ENCODE results near the gene STX18. TPM values are rescaled to one million over a fixed set of nuclear protein-coding genes. Genes with fewer than 3 reads are reported as not detected.

The STX18 gene
- total RNA-seq, 1 donor from 2014 or later = 24.0 TPM

DNA sequence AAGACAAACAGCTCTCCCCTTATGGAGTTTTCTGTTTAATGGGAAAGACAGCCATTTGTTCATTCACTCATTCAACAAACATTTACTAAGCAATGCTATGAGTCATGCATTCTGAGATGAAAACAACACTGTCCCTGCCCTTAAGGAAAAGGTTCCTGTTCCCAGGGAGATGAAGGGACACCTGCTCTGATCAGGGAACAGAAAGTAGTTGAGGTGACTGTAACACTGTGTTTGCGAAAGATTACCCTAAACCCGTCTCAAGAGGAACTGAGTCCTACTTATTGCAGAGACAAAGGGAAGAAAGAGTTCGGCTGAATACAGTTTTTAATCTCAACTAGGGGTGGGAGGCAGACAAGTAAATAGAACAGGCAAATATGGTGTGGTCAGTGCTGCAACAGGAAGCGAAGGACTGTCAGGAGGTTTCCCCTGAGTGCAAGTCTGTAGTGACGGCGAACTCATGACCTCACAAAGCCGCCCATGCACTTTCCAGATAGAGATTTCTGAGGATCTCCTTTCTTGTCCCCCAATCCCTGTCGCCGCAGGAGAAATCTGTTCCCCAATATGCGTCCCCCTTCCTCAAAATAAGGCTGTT lies 712 bp downstream of the STX18 start:
- Histone ChIP-seq H3K79me2 (ENCODE audit: insufficient read depth, low read length) (peaks cover 57% of the 10 kb centered on the region), H3K9ac (ENCODE audit: low read length) (peak overlapping the region; percentile 96), H3K27ac (ENCODE audit: low read depth, low read length) (peak overlapping the region; percentile 85), H4K20me1 (ENCODE audit: insufficient read depth, low read length) (peaks cover 45% of the 10 kb centered on the region), H3K36me3 (ENCODE audit: insufficient read depth, low read length) (no peaks in the 10 kb centered on the region), H3K27me3 (ENCODE audit: insufficient read depth, low read length) (no peaks in the 10 kb centered on the region), H2AFZ (ENCODE audit: low read depth, low read length) (peak overlapping the region; percentile 100), H3K9me3 (ENCODE audit: insufficient read depth, low read depth, low read length) (no peaks in the 10 kb centered on the region), H3K4me3 (ENCODE audit: insufficient read depth, low read depth, low read length) (peak overlapping the region; percentile 86), H3K4me2 (ENCODE audit: low read length) (peak overlapping the region; percentile 88), H3K4me1 (ENCODE audit: insufficient read depth, low read length) (peaks cover 17% of the 10 kb centered on the region)
- FAIRE-seq (peak; percentile 56), DNase-seq (ENCODE audit: low read depth) (peak; percentile 55)
- H3K4me3 Mint-ChIP-seq (ENCODE audit: unreplicated experiment) = peak overlapping the region; percentile 97
- TF ChIP-seq EZH2 (IDR thresholded peaks at IDR 0.05; ENCODE audit: insufficient read depth, low read length) = no peak
- TF ChIP-seq, protein P1, sequence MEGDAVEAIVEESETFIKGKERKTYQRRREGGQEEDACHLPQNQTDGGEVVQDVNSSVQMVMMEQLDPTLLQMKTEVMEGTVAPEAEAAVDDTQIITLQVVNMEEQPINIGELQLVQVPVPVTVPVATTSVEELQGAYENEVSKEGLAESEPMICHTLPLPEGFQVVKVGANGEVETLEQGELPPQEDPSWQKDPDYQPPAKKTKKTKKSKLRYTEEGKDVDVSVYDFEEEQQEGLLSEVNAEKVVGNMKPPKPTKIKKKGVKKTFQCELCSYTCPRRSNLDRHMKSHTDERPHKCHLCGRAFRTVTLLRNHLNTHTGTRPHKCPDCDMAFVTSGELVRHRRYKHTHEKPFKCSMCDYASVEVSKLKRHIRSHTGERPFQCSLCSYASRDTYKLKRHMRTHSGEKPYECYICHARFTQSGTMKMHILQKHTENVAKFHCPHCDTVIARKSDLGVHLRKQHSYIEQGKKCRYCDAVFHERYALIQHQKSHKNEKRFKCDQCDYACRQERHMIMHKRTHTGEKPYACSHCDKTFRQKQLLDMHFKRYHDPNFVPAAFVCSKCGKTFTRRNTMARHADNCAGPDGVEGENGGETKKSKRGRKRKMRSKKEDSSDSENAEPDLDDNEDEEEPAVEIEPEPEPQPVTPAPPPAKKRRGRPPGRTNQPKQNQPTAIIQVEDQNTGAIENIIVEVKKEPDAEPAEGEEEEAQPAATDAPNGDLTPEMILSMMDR (IDR thresholded peaks at IDR 0.05; ENCODE audit: insufficient read depth, low read depth, low read length) = no peak
- peak overlapping the region; percentile 99 for H3K27ac Mint-ChIP-seq (ENCODE audit: unreplicated experiment)
- H3K9me3 Mint-ChIP-seq (ENCODE audit: unreplicated experiment) = no peaks in the 10 kb centered on the region
- H3K36me3 Mint-ChIP-seq (ENCODE audit: low read depth, unreplicated experiment) = peaks cover 2% of the 10 kb centered on the region
- H3K4me1 Mint-ChIP-seq (ENCODE audit: low read depth, unreplicated experiment) = peaks cover 10% of the 10 kb centered on the region
- H3K27me3 Mint-ChIP-seq (ENCODE audit: low read depth, unreplicated experiment) = no peaks in the 10 kb centered on the region

- no peak overlapping the region for H3K4me3 Mint-ChIP-seq (ENCODE audit: unreplicated experiment)
Measured at GRCh38 chr4:4539481-4539880, 2.4 kb downstream of the STX18 start.

More at GRCh38 chr4:4539481-4539880, 2.4 kb downstream of the STX18 start:
- no peak for TF ChIP-seq EZH2 (IDR thresholded peaks at IDR 0.05; ENCODE audit: insufficient read depth, low read length)
- TF ChIP-seq, protein P1 (IDR thresholded peaks at IDR 0.05; ENCODE audit: insufficient read depth, low read depth, low read length) = no peak
- Histone ChIP-seq H3K27ac (ENCODE audit: low read depth, low read length) (no peak overlapping the region), H3K9ac (ENCODE audit: low read length) (no peak overlapping the region), H3K4me2 (ENCODE audit: low read length) (peak overlapping the region; percentile 88), H3K36me3 (ENCODE audit: insufficient read depth, low read length) (no peaks in the 10 kb centered on the region), H3K27me3 (ENCODE audit: insufficient read depth, low read length) (no peaks in the 10 kb centered on the region), H4K20me1 (ENCODE audit: insufficient read depth, low read length) (peaks cover 62% of the 10 kb centered on the region), H3K4me3 (ENCODE audit: insufficient read depth, low read depth, low read length) (no peak overlapping the region), H3K79me2 (ENCODE audit: insufficient read depth, low read length) (peaks cover 74% of the 10 kb centered on the region), H3K9me3 (ENCODE audit: insufficient read depth, low read depth, low read length) (no peaks in the 10 kb centered on the region), H3K4me1 (ENCODE audit: insufficient read depth, low read length) (peaks cover 17% of the 10 kb centered on the region), H2AFZ (ENCODE audit: low read depth, low read length) (no peak overlapping the region)
- Mint-ChIP-seq H3K9me3 (ENCODE audit: unreplicated experiment) (no peaks in the 10 kb centered on the region), H3K36me3 (ENCODE audit: low read depth, unreplicated experiment) (no peaks in the 10 kb centered on the region), H3K27ac (ENCODE audit: unreplicated experiment) (no peak overlapping the region), H3K4me1 (ENCODE audit: low read depth, unreplicated experiment) (peaks cover 10% of the 10 kb centered on the region), H3K27me3 (ENCODE audit: low read depth, unreplicated experiment) (no peaks in the 10 kb centered on the region)
- no peak for FAIRE-seq
- DNase-seq (ENCODE audit: low read depth) = no peak

All from astrocyte (in vitro differentiated cells and primary cell).